HepG2 (cell line): ENCODE results near the gene CRTC2. TPM values are rescaled to one million over a fixed set of nuclear protein-coding genes. Genes with fewer than 3 reads are reported as not detected.

ENCODE experiments used
- ELF1 ChIP-seq: sonication (generic); formaldehyde crosslinking; IDR thresholded peaks from 2 replicates; pipeline ENCODE4 v1.4.0; 2020; ENCODE audit warnings: missing genetic modification reagents
- FOXC1 ChIP-seq: sonication (generic); formaldehyde crosslinking; IDR thresholded peaks from 2 replicates; pipeline ENCODE4 v1.8.0; 2022; ENCODE audit warnings: mild to moderate bottlenecking, missing genetic modification reagents, borderline replicate concordance
- FOXO4 ChIP-seq: sonication (generic); formaldehyde crosslinking; conservative IDR thresholded peaks from 2 replicates; pipeline ENCODE4 v1.8.1; 2023; ENCODE audit warnings: missing genetic modification reagents
- HMGXB4 ChIP-seq, 2 experiments: sonication (generic) in 1 of 2; formaldehyde crosslinking in 1 of 2; IDR thresholded peaks; 2 replicates each; pipeline versions ENCODE4 v1.4.0 to v1.6.1; 2018 to 2020; ENCODE audit warnings: missing genetic modification reagents in 2 of 2, borderline replicate concordance in 1 of 2, low read depth in 1 of 2, mild to moderate bottlenecking in 1 of 2, missing biosample characterization in 1 of 2
- HNRNPH1 ChIP-seq: fragments of 200-400 bp; formaldehyde crosslinking; optimal IDR thresholded peaks from 2 replicates; pipeline ENCODE3; 2017; ENCODE audit warnings: mild to moderate bottlenecking, low read depth, low read length
- SPEN ChIP-seq: sonication (generic); formaldehyde crosslinking; IDR thresholded peaks from 2 replicates; pipeline ENCODE4 v1.5.1; 2020; ENCODE audit warnings: low read depth, mild to moderate bottlenecking, missing genetic modification reagents
- UBTF ChIP-seq: sonication (generic); formaldehyde crosslinking; IDR thresholded peaks from 2 replicates; pipeline ENCODE4 v1.4.0; 2020; ENCODE audit warnings: mild to moderate bottlenecking, missing genetic modification reagents
- ZMAT5 ChIP-seq: sonication (generic); formaldehyde crosslinking; IDR thresholded peaks from 2 replicates; pipeline ENCODE4 v1.5.0; 2020; ENCODE audit warnings: mild to moderate bottlenecking, low read depth, missing genetic modification reagents, borderline replicate concordance
- ZNF343 ChIP-seq: sonication (generic); formaldehyde crosslinking; IDR thresholded peaks from 2 replicates; pipeline ENCODE4 v1.4.0; 2020; ENCODE audit warnings: mild to moderate bottlenecking, missing genetic modification reagents
- ZNF441 ChIP-seq: sonication (generic); formaldehyde crosslinking; IDR thresholded peaks from 2 replicates; pipeline ENCODE4 v1.7.0; 2021; ENCODE audit warnings: missing genetic modification reagents, borderline replicate concordance
- ZNF510 ChIP-seq: sonication (generic); formaldehyde crosslinking; IDR thresholded peaks from 2 replicates; pipeline ENCODE4 v1.4.0; 2020; ENCODE audit warnings: low read depth, mild to moderate bottlenecking, missing genetic modification reagents
- ZNF746 ChIP-seq: sonication (generic); formaldehyde crosslinking; IDR thresholded peaks from 2 replicates; pipeline ENCODE4 v1.8.0; 2022; ENCODE audit warnings: mild to moderate bottlenecking, missing genetic modification reagents
- ZNF770 ChIP-seq: sonication (generic); formaldehyde crosslinking; IDR thresholded peaks from 2 replicates; pipeline ENCODE4 v1.5.0; 2020; ENCODE audit warnings: mild to moderate bottlenecking, missing genetic modification reagents
- ZSCAN5A ChIP-seq: sonication (generic); formaldehyde crosslinking; IDR thresholded peaks from 2 replicates; pipeline ENCODE4 v1.8.0; 2022; ENCODE audit warnings: mild to moderate bottlenecking, missing genetic modification reagents, borderline replicate concordance
- ZZZ3 ChIP-seq: sonication (generic); formaldehyde crosslinking; IDR thresholded peaks from 2 replicates; pipeline ENCODE4 v1.4.0; 2020; ENCODE audit warnings: missing genetic modification reagents, mild to moderate bottlenecking, borderline replicate concordance
- polyA plus RNA-seq, 8 experiments: library from polyadenylated mRNA; depleted of rRNA in 3 of 8; stranded (reverse) in 7 of 8; unstranded in 1 of 8; fragments of >200 nt; fragmentation: Illumina TruSeq in 4 of 8; extraction: Trizol in 4 of 8; gene quantifications; 2 replicates each; pipeline versions ENCODE4 v1.2.1 to v1.2.3, GENCODE V29; 2011 to 2016; ENCODE audit warnings: low read depth in 4 of 8, missing spikeins in 1 of 8, mixed read lengths in 1 of 8; ENCODE audit not compliant: insufficient read depth in 1 of 8
- total RNA-seq, 5 experiments: library from RNA; depleted of rRNA; stranded (reverse); fragments of >200 nt; fragmentation: Illumina TruSeq; extraction: Trizol; gene quantifications; 2 replicates each; pipeline ENCODE4 v1.2.3, GENCODE V29; 2016; ENCODE audit warnings: low read depth in 1 of 5

The CRTC2 gene
- total and polyA plus RNA-seq, 2 of the 13 experiments (the other 11 are each of a cell fraction or from before 2014, with no cell fraction given) = 6.1 to 26.7 TPM

GRCh38 chr1:153963850-153964331 lies 5.5 kb upstream of the CRTC2 start (continued):
- no peak for TF ChIP-seq HNRNPH1
- no peak for TF ChIP-seq ZNF770 (CRISPR knock-in tag)
- TF ChIP-seq ZMAT5 = no peak
- no peak for TF ChIP-seq ZNF343 (CRISPR knock-in tag)
- TF ChIP-seq SPEN (CRISPR knock-in tag) = peak; percentile 7; the same call in 1 of the 2 replicates
- no peak for TF ChIP-seq ZNF441 (CRISPR knock-in tag)
- TF ChIP-seq ZNF746 (CRISPR knock-in tag) = no peak
- no peak for TF ChIP-seq ELF1 (CRISPR knock-in tag)
- TF ChIP-seq ZSCAN5A (CRISPR knock-in tag) = no peak
- TF ChIP-seq HMGXB4 (CRISPR knock-in tag; IDR thresholded peaks at IDR 0.05; ENCODE audit: borderline replicate concordance in 1 of 2, low read depth in 1 of 2) = no peak
- TF ChIP-seq UBTF (CRISPR knock-in tag) = peak; percentile 64; the same call in 1 of the 2 replicates
- TF ChIP-seq ZNF510 (CRISPR knock-in tag) = peak; percentile 15; the same call in 1 of the 2 replicates
- TF ChIP-seq ZZZ3 = no peak
- no peak for TF ChIP-seq FOXO4 (CRISPR knock-in tag)
- TF ChIP-seq FOXC1 (CRISPR knock-in tag) = no peak; the same call in 1 of the 2 replicates
